ENCODE data around the gene GFPT2.

DNA sequence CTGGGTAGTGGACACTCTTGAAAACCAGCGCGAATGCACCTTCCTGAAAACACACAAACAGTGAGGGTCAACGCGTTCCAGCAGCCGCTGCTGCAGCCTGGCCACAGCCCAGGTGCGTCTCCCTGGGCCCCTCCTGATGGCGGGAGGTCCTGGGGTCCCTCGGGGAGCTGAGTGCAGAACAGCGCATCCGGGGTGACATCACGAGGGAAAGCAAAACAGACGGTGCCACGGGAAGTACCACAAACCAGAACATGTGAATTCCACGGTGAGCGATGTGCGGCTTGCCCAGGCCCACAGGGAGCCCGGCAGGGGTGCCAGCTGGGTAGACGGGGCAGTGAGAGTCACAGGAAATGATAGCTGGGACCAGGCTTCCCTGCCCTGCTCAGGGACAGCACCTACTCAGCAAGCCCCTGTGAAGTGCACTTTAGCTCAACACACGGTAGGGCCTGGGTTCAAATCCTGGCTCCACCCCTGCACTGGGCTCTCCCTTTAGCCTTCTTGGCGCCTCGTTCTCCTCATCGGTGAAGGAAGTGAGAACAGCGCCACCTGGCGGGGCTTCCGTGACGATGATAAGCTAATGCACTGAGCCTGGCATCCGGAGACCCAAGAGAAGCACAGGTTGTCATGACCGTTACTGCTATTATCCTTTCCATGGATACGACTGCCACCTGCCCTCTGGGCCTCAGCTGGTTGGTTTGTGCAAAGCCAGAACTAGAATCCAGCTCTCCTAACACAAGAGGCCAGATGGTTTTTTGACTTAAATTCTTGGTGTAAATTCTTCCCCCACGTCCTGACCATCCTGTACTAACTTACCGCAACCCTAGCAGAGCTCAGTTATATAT lies 24.6 kb downstream of the GFPT2 start:
- TF ChIP-seq, protein P1, sequence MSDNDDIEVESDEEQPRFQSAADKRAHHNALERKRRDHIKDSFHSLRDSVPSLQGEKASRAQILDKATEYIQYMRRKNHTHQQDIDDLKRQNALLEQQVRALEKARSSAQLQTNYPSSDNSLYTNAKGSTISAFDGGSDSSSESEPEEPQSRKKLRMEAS (IDR thresholded peaks at IDR 0.05): no peak
- TF ChIP-seq RAD21 (IDR thresholded peaks at IDR 0.05; ENCODE audit: low read depth) (peak; percentile 72), CEBPB (IDR thresholded peaks at IDR 0.05) (no peak), TAF1 (IDR thresholded peaks at IDR 0.05; ENCODE audit: low read depth) (no peak), EP300 (IDR thresholded peaks at IDR 0.05; ENCODE audit: borderline replicate concordance) (no peak), CREB1 (IDR thresholded peaks at IDR 0.05; ENCODE audit: low read depth) (no peak), NFIC (IDR thresholded peaks at IDR 0.05) (no peak)
- TF ChIP-seq, protein P2, sequence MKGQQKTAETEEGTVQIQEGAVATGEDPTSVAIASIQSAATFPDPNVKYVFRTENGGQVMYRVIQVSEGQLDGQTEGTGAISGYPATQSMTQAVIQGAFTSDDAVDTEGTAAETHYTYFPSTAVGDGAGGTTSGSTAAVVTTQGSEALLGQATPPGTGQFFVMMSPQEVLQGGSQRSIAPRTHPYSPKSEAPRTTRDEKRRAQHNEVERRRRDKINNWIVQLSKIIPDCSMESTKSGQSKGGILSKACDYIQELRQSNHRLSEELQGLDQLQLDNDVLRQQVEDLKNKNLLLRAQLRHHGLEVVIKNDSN (IDR thresholded peaks at IDR 0.05): no peak
- TF ChIP-seq, protein P3, sequence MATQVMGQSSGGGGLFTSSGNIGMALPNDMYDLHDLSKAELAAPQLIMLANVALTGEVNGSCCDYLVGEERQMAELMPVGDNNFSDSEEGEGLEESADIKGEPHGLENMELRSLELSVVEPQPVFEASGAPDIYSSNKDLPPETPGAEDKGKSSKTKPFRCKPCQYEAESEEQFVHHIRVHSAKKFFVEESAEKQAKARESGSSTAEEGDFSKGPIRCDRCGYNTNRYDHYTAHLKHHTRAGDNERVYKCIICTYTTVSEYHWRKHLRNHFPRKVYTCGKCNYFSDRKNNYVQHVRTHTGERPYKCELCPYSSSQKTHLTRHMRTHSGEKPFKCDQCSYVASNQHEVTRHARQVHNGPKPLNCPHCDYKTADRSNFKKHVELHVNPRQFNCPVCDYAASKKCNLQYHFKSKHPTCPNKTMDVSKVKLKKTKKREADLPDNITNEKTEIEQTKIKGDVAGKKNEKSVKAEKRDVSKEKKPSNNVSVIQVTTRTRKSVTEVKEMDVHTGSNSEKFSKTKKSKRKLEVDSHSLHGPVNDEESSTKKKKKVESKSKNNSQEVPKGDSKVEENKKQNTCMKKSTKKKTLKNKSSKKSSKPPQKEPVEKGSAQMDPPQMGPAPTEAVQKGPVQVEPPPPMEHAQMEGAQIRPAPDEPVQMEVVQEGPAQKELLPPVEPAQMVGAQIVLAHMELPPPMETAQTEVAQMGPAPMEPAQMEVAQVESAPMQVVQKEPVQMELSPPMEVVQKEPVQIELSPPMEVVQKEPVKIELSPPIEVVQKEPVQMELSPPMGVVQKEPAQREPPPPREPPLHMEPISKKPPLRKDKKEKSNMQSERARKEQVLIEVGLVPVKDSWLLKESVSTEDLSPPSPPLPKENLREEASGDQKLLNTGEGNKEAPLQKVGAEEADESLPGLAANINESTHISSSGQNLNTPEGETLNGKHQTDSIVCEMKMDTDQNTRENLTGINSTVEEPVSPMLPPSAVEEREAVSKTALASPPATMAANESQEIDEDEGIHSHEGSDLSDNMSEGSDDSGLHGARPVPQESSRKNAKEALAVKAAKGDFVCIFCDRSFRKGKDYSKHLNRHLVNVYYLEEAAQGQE (IDR thresholded peaks at IDR 0.05; ENCODE audit: low read depth): no peak
